Sciatic nerve (tissue), 2 donors: Measurements from ENCODE around the gene SRPX. TPM values are rescaled to one million over a fixed set of nuclear protein-coding genes. Genes with fewer than 3 reads are reported as not detected.
A peak's percentile ranks its signal among the peaks of the same experiment; 100 is the strongest.

Source experiments
- ATAC-seq: fragments of 200-7000 bp; cut with Tn5 transposase; one replicate; pipeline ENCODE4 v1.9.1; 2020; ENCODE audit warnings: mild to moderate bottlenecking, moderate library complexity
- DNase-seq: peaks from one replicate; pipeline ENCODE4 v3.0.0-alpha.2; 2020; ENCODE audit warnings: low spot score
- intact Hi-C: fragments of 100-400 bp; cut with DNase I; formaldehyde crosslinking; loops from one replicate; pipeline ENCODE4 v1.14.2; 2022
- total RNA-seq: library from RNA; stranded (reverse); fragmentation: NEBNext Ultra II Directional; extraction: Animal tissue kit (Norgen Biotek cat#: 25700); gene quantifications from one replicate; pipeline ENCODE4 v1.2.1, GENCODE V29; 2021
- donor health status: DM: no; HTN: no; CAD: no.
- donor health status: DM: no; HTN: no; CAD: no.

Gene SRPX
- total RNA-seq, 1 donor from 2014 or later, result 33.4 TPM

DNA sequence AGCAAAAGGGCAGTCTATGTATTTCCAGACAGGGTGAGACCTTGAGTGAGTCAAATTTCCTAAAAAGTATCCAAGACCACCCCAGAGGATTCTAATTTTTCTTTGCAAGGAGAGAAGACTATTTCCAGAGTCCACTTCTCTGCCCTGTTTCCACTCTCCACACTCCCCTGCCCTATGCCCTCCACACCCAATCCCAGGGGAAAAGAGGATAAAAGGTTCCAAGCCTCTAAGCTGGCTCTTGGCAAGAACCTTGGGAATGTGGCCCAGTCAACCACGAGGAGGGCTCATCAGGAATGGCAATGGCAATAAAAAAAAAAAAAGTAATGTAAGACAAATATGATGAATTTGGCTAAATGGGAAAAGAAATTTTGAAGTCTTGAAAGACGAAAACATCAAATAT lies 65.9 kb downstream of the SRPX start:
- ATAC-seq (peak; percentile 72), DNase-seq (no peak)
- intact Hi-C loops, result no loop called here

DNA sequence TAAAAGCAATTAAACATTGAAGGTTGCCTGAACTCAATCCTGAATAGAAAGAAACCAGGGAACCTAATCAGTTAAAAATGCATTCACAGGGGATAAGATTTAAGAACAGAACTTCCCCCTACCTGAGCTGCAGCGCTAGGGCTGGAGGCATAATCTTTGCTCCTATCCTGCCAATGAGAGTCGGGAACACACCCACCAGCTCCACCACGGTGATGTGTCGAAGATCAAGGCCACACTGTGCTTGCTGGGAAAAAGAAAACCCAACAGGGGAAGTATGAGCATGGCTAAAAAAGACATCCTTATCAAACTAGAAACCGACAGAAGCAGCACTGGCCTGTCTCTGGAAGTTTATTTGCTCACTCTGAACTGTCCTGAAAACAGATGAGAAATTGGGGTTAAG lies 66.3 kb downstream of the SRPX start:
- ATAC-seq, result peak; percentile 24
- no peak for DNase-seq
- intact Hi-C loops, result no loop called here

DNA sequence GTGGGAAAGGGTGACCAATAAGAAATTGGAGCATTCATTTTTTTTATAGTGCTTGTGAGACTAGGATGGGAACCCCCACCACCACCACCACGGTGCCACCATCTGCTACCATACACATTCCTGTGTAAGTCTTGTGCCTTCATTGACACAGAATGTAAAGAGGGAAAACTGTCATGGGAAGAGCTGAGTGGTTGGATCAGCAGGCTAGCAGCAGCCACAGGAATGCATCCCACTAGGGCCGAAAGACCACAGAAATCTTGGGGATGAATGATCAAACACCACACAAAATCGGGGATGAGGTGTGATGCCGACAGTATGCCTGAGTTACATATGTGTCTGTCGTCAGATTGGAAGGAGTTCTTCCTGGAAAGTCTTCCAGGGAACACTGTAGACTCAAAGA lies 69.2 kb downstream of the SRPX start:
- intact Hi-C loops, result no loop called here
- no peak for DNase-seq
- no peak for ATAC-seq

DNA sequence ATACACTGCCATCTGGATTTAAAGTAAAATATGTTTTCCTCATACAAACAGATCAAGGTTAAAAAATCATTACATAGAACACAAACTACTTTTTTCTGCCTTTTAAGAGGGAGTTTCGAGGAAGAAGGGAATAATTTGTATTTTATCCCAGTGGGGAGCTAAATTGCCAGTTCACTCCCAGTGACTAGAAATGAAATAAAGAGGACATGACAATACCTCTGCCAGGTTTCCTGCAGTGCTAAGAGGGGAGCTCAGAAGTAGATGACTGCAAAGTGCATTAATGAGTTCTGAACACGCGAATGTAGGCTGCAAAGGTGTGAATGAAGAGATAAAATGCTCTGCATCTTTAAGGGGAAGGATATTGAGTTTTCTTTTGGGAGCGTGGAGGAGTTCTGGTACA lies 69.7 kb downstream of the SRPX start:
- no peak for ATAC-seq
- intact Hi-C loops, result no loop called here

DNA sequence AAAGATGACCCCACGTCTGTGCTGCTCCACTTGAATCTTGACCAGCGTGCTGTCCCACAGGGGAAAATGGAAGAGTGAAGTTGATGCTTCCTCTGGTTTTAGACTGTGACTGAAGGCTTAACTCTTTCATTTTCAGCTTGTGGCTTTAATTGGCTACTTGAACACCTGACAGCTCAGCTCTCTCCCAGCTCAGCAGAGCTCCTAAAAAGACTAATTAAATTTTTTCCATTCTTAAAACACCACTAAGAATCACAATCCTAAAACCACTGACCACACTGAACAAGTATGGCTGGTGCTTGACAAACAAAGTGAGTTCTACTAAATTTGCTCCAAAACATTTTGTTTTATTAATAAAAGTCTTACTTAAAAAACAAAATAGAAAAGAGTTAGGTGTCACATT lies 71.7 kb downstream of the SRPX start:
- DNase-seq, result no peak
- intact Hi-C loops, result no loop called here
- no peak for ATAC-seq

More for the DNA sequence above, 69.7 kb downstream of the SRPX start:
- DNase-seq, result no peak

DNA sequence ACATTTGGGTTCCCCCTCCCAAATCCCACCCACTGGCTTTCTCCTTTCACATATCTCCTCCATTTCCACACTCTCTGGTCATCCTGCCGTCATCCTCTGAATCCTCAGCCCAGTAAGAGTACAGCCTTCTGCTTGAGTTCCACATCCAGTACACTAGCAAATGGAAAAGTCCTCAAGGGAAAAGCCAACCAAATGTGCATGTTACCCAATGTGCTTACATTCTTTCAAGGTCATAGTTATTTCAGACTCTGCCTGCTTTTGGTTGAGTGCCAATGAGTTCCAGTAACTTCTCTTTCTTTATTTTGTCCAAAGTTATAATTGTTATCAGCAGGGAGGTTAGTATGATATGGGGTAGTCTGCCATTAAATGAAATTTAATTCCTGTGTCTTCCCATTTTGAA lies 78.1 kb downstream of the SRPX start:
- DNase-seq, result no peak
- intact Hi-C loops, result no loop called here
- ATAC-seq, result peak; percentile 84

DNA sequence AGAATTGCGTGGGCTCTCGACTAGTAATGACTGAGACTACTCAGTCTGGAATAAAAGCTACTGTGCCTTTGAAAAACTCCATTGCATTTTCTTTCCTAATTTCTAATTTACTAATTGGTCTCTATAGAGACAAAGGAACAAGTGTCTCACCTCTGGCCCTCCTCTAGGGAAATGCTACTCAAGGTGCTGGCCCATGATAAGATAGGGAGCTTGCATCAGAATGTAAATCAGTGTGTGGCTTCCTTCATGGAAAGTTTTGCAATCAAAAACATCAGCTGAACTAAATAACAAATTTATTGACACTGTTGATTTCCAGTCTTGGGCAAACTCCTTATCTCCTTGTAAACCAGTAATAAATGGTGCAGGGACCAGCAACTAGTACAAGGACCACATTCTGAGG lies 81.8 kb downstream of the SRPX start:
- ATAC-seq (no peak), DNase-seq (no peak)
- intact Hi-C loops, result no loop called here

DNA sequence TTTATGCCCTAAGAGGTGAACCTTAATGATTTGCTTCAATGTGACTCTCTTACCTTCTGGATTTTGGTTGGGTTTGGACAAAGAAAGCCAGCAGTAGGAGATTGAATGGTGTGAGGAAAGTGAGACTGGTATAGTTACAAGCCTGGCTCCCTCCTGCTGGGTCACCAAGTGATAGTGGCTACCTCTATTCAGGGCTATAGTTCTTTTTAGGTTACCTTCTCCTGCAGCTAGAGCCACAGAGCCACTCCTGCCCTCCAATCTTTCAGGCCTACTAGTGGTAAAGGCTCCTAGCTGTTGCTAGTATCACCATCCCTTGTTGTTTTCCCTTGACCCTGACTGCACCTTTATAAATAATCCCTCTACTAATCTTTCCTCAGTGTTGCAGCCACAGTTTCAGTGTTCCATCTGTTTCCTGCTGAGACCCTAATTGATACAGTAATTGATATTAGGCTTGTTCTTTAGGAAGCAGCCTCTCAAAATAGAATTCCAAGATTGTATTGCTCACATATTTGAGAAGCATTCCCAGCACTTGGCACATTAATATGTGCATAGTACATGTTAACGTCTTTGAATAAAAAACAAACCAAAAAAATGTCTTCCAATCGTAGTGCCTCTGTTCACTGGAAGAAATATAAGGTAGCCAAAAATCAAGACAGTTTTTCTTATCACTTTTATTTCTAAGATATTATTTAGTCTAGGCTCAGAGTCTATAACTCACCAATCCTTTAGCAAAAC lies 82.3 kb downstream of the SRPX start:
- intact Hi-C loops, result no loop called here
- ATAC-seq, result no peak
- DNase-seq, result no peak

DNA sequence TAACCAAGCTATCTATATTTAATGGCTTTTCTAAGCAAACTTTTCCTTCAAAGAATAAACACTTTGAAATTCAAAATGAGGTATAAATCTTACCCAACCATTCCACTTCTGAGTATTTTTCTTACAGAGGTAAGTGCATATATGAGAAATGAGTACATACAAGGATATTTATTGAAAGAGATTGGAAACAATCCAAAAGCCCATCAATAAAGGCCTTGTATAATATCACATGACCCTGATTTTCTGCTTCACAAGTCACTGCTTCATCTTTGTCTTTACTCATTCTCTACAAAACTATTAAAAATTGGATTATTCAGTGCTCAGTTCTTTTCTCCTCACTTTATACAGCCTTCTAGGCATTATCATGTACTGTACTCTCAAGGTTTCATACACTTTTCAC lies 91.3 kb downstream of the SRPX start:
- intact Hi-C loops, result no loop called here
- DNase-seq (no peak), ATAC-seq (no peak)

DNA sequence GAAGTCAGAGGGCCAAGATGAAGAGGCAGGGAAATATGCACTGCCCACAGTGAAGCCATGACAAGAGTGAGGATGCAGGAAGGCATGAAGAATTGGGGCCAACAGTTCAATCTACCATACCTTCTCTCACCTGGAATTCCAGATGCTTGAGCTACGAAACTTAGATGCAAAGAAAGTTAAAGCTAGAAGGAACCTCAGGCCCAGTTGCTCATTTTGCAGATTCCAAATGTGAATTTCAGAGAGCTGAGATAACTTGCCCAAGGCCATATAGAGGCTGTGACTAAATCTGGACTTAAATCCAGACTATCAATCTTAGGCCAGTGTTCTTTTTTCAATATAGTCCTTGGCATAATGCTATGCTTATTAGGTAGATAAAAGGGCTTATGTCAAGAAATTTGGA lies 92.7 kb downstream of the SRPX start:
- no peak for ATAC-seq
- DNase-seq, result no peak
- intact Hi-C loops, result no loop called here

DNA sequence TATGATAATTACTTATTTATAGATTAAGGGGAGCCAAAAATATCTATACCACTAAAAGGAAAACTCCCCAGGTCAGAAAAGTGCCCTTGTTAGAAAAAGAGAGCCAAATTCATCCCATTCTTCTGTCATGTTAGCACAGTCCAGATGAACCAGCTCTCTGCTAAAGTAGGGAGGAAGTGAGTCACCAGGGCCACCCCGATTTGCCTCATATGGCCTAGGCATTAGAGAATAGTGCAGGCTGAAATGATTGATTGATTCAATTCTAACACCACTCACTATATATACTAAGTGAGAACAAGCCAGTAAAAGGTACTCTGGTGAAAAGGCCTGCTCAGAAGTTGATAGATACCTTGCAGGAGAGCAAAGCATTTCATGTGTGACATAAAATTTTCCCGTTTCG lies 94.5 kb downstream of the SRPX start:
- DNase-seq (no peak), ATAC-seq (no peak)
- intact Hi-C loops, result no loop called here

DNA sequence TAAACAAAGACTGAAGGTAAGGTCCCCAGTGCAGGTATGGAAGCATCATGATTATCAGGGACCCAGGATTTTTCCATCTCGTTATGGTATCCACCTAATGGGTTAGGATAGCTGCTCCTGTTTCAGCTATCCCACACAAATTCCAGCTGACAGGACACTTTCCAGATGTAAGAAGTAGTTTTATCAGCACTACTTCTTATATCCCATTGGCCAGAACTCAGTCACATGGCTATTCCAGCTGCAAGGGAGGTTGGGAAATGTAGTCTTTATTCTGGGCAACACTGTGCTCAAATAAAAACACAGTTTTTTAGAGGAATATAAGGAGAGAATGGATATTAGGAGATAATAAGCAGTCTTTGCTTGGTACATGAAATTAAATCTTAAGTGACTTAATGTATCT lies 96.7 kb downstream of the SRPX start:
- DNase-seq, result no peak
- intact Hi-C loops, result no loop called here
- ATAC-seq, result no peak

DNA sequence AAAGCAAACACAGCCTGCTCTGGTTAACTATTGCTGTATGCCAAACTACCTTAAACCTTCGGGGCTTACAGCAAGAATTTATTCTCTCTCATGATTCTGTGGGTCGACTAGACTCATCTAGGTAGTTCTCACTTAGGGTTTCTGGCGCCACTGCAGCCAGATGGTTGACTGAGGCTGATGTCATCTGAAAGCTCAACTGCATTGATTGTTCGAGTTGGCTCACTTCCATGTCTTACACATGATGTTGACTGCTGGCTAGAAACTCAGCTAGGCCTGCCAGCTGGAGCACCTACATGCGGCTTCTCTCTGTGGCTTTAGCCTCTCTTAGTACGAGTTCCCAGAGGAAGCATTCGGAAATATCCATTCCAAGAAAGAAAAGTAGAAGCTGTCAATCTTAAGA lies 103.2 kb downstream of the SRPX start:
- intact Hi-C loops, result no loop called here
- ATAC-seq, result no peak
- DNase-seq, result no peak

DNA sequence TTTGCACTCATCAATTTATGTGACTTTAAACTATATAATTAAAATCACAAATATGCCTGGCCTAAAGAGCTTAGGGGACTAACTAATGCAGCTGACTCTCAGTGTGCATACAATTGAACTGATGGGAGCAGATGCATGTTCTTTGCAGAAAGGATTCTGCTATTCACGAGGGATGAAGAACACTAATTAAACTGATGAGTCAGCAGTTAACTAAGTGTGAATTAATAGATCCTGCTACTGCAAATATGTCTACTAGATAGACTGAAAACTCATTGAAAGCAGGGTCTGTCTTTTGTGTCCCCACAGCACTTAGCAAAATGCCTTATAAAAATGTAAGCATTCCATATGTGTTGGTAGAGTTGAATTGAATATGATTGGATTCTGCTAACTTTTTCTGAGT lies 104.0 kb downstream of the SRPX start:
- ATAC-seq (no peak), DNase-seq (no peak)
- intact Hi-C loops, result no loop called here

DNA sequence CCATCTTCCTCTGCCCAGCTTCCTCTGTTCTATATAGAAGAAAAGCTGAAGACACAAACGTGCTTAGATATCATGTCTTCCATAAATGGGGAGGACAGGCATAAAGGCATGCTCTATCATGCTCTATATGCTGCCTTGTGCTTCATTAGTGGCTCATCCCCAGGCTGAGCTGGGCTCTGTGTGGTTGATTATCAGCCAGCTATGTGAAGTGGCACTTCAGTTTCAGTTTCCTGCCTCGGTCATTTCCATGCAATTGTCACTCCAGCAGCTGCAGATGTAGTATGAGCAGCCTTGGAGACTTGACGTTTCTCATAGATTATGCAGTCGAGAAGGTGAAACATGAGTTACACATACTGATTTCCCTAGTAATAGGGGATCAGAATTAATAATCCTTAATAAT lies 108.1 kb downstream of the SRPX start:
- DNase-seq (no peak), ATAC-seq (no peak)
- intact Hi-C loops, result no loop called here

DNA sequence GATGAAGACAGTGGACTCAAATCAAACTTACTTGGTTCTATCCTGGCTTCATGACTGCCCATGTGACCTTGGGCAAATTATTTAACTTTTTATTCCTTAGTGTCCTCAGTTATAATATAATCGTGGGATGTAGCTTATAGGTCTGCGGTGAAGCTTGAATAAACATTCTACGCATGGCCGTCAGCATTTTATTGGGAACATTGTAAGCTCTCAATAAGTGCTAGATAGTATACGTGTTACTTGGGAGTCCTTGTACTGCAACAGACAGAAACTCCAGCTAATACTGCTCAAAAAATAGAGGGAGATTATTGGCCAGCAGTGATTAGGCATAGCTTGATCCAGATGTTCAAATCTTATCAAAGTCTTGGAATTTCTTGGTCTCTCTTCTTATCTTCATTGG lies 109.5 kb downstream of the SRPX start:
- DNase-seq, result no peak
- no peak for ATAC-seq
- intact Hi-C loops, result no loop called here

DNA sequence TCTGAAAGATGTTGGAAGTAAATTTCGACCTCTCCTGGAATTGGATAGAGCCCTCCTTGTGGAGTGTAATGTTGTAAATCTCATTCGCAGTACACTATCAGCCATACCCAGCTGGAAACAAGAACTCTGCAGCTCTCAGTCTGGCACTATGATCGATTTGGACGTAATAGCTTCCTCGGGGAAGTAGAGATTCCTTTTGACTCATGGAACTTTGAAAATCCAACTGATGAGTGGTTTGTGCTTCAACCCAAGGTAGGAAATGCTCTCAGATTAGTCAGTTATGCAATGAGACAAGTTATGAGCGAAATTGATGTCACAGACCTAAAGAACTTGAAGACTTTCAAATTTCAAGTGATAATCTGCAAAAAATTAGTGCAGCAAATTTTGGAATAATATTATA lies 110.4 kb downstream of the SRPX start:
- ATAC-seq (no peak), DNase-seq (no peak)
- intact Hi-C loops, result no loop called here

DNA sequence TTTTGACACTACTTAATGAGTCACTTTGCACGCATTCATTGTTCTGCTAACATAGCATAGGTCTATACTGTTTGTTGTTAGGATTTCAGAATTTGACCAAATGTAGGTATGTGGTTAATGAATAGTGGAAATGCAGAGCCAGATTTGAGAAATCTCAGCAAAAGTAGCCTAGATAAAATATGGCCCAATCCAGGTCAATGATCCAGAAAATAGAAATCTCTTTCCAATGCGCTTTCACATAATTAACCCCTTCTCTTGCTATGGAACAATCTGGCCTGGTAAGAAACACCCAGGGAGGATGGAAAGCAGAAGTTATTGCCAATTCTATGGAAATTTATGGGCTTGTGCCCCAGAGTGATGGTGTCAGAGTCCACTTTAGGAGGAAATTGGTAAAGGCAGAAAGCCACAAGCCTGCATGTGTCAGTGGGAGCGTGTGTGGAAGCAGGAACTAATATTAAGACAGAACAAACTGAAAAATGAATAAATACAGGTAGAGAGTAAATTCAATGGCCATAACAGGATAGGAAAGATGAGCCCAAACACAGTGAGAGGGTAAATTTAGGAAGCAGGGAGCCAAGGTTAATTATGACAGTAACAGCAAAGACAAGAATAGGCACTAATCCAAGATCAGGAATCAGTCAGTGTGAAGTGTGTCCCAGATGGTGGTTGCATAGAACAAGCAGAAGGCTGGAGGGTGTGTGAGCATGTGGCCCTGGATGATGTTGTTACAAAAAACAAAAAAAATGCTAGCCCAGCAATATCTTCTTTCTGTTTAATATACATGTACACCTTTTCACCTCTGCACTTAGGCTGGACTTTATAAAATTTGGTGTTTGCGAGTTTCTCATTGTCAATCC lies 111.4 kb downstream of the SRPX start:
- DNase-seq (no peak), ATAC-seq (no peak)
- intact Hi-C loops, result no loop called here

DNA sequence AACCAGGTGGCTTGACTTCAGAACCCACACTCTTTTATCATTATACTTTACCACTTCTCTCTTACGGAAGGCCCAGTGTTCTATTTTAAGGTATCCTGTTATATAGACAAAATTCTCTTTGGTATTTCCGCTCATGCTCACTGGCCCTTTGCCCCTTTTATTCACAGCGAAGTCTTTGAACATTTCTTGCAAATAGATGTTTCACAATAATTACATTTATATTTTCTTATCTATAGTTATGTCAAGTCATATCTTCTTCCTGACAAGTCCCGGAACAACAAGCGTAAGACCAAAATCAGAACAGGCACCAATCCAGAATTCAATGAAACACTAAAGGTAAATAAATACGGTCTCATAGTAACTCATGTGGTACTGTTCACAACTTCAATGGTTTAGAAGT lies 112.3 kb downstream of the SRPX start:
- ATAC-seq, result no peak
- no peak for DNase-seq
- intact Hi-C loops, result no loop called here

DNA sequence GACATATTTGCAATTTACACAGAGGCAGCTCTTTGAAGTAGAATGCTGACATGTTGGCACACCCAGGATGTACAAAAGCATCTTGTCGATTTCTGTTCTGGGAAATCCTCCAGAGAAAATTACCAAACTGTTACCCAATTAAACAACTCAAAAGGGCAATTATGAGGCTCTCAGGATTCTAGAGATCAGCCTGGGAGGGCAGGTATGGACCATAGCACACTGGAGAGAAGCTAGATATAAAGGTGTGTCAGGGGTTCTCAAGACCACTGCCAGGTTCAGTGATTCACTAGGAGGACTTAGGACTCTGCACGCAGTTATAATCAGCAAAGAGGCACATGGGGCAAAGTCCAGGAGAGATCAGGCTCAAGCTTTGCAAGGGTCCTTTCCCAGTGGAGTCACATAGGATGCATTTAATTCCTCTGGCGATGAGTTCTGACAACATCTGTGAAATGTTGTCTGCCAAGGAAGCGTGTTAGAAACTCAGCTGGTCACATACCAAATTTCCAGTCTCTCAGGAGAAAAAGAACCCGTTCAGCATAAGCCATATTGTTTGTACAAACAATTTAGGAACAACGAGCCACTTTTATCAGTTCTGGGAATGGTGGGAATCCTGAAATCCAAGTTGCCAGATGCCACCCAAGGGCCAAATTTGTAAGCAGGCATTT lies 113.5 kb downstream of the SRPX start:
- DNase-seq (no peak), ATAC-seq (no peak)
- intact Hi-C loops, result no loop called here
